ENCODE results near the gene TECTA.

The TECTA gene

DNA sequence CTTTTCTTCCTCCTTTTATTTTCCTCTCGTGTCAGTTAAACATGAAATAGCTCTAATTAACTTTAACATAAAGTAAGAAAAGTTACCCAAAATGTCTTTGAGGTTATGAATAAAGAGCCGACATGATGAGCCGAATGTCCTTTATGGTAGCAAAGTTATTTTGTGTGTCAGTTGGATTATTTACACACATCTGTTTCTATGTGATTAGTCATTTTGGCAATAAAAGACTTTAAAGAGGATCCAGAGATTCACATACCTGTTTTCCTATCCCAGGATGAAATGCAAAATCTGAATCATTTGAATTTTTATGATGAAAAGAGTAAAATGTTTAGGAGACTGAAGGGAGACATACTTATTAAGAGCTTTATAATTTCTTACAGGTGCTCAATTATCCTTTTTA lies 34.0 kb upstream of the TECTA start:
- Histone ChIP-seq H3K4me3 (no peak overlapping the region), H3K9ac (ENCODE audit: insufficient read length) (no peak overlapping the region), H3K27ac (no peak overlapping the region), H3K9me3 (ENCODE audit: low read depth, low read length) (no peaks in the 10 kb centered on the region), H3K36me3 (ENCODE audit: insufficient read depth, low read length) (peaks cover 14% of the 10 kb centered on the region)
- no peak for DNase-seq (ENCODE audit: low read depth, low spot score)
- TF ChIP-seq FOXP2 (optimal IDR thresholded peaks at IDR 0.05; ENCODE audit: control extremely low read depth, extremely low read length, insufficient read depth): no peak
- TF ChIP-seq EZH2 (IDR thresholded peaks at IDR 0.05): no peak
- no peak for TF ChIP-seq POLR2AphosphoS5 (IDR thresholded peaks at IDR 0.05; ENCODE audit: borderline replicate concordance, low read depth, low read length)

DNA sequence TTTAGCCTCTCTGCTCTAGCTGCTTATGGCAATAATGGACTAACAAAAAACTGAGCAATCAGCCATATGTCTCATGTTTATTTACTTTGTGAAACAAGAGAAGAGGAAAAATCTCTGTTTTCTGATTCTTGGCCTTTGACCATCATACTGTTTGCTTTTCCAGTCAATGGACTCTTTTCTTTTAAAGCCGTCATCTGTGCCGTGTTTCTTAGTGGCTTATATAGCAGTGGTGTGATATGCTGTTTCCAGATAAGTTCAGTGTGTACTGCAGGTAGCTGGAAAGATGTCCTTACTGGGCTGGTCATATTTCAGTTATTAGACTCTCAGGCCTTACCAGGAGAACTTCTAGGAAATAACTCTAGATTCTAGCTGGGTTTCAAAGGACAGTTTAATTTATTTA lies 33.6 kb upstream of the TECTA start:
- Histone ChIP-seq H3K36me3 (ENCODE audit: insufficient read depth, low read length) (peaks cover 14% of the 10 kb centered on the region), H3K4me3 (no peak overlapping the region), H3K9me3 (ENCODE audit: low read depth, low read length) (no peaks in the 10 kb centered on the region), H3K27ac (no peak overlapping the region), H3K9ac (ENCODE audit: insufficient read length) (no peak overlapping the region)
- no peak for DNase-seq (ENCODE audit: low read depth, low spot score)
- TF ChIP-seq EZH2 (IDR thresholded peaks at IDR 0.05) (no peak), POLR2AphosphoS5 (IDR thresholded peaks at IDR 0.05; ENCODE audit: borderline replicate concordance, low read depth, low read length) (no peak), FOXP2 (optimal IDR thresholded peaks at IDR 0.05; ENCODE audit: control extremely low read depth, extremely low read length, insufficient read depth) (no peak)

DNA sequence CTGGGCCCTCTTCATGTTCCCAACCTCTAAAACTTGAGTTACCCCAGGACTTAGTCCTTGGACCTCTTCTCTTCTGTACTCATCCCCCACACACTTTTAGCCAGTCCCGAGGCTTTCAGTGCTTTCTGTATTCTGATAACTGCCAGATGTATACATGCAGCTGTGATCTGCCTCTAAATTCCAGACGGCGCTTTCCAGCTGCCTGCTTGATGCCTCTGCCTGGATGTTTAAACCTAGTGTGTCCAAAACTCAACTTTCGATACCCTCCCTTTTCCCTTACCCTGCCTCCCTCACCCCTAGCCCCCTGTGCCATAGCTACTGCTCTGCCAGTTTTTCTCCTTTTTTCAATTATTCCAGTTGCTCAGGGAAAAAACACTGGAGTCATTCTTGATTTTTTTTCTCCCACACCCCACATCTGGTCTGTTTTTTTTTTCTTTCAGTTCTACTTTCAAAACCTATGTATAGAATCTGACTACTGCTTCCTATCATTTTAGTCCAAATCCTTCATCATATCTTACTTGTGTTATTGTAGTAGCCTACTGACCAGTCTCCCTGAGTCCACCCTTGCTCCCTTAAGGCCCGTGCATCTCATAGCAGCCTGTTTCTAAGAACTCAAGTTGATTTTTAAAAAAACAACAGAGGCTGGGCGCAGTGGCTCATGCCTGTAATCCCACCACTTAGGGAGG lies 32.9 kb upstream of the TECTA start:
- Histone ChIP-seq H3K27ac (no peak overlapping the region), H3K4me3 (no peak overlapping the region), H3K9ac (ENCODE audit: insufficient read length) (no peak overlapping the region), H3K36me3 (ENCODE audit: insufficient read depth, low read length) (peaks cover 14% of the 10 kb centered on the region), H3K9me3 (ENCODE audit: low read depth, low read length) (no peaks in the 10 kb centered on the region)
- TF ChIP-seq POLR2AphosphoS5 (IDR thresholded peaks at IDR 0.05; ENCODE audit: borderline replicate concordance, low read depth, low read length) (no peak), FOXP2 (optimal IDR thresholded peaks at IDR 0.05; ENCODE audit: control extremely low read depth, extremely low read length, insufficient read depth) (no peak), EZH2 (IDR thresholded peaks at IDR 0.05) (no peak)
- DNase-seq (ENCODE audit: low read depth, low spot score): no peak

DNA sequence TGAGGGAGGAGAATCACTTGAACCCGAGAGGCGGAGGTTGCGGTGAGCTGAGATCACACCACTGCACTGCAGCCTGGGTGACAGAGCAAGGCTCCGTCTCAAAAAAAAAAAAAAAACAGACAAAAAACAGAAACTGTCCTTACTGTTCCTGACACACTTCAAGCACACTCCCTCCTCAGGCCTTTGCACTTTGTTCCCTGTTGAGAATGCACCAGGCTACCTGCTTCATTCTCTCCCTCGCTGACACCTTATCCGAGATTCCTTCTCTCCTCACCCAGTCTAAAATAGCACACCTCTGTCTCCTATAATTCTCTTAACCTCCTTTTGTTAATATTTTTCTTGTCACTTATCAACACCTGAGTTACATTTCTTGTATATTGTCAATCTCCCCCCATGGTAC lies 32.3 kb upstream of the TECTA start:
- H3K36me3 ChIP-seq (ENCODE audit: insufficient read depth, low read length): peaks cover 10% of the 10 kb centered on the region; the same call in 1 of the 2 replicates
- H3K4me3 ChIP-seq: no peak overlapping the region
- DNase-seq (ENCODE audit: low read depth, low spot score): no peak
- TF ChIP-seq FOXP2 (optimal IDR thresholded peaks at IDR 0.05; ENCODE audit: control extremely low read depth, extremely low read length, insufficient read depth) (no peak), EZH2 (IDR thresholded peaks at IDR 0.05) (no peak), POLR2AphosphoS5 (IDR thresholded peaks at IDR 0.05; ENCODE audit: borderline replicate concordance, low read depth, low read length) (no peak)
- no peak overlapping the region for H3K9ac ChIP-seq (ENCODE audit: insufficient read length)
- H3K27ac ChIP-seq: no peak overlapping the region
- H3K9me3 ChIP-seq (ENCODE audit: low read depth, low read length): no peaks in the 10 kb centered on the region

DNA sequence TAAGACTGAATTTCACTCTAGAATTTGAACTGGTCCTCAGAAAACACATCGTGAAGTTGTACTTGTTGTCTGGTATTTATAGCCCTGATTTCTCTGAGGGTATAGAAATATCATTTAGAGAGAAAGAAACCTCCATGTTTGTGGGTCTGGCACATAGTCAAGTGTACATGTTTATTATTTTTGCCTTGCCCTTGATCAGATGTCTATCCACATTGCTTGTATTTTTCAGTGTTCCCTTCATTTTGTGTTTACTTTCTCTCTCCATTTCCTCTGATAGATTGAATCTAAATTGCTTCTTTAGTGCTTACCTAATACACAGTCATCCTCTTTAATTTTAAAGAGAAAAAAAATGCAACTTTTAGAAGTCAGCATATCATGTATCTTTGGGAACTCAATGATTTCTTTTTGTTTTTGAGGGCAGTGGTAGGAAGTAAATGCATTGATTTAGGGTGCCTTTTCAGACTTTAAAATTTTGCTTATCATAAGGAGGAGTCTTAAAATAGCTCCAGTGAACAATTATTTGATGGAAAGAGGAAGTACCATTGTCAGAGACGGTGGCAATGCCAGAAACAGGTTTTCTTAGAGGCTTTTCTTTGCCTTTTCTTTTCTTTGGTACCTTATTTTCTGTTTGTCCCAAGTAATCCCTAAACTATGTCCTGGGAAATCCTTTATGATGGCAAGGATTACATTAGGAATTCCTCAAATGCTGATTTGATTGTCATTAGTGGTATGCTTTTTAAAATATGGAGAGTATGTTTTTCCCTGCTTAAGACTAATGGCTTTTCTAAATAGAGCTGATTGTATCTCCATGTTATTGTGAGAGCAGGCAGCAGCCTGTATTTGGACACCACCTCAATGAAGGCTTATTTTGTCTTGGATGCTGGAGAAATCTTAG lies 29.8 kb upstream of the TECTA start:
- no peak overlapping the region for H3K27ac ChIP-seq
- TF ChIP-seq POLR2AphosphoS5 (IDR thresholded peaks at IDR 0.05; ENCODE audit: borderline replicate concordance, low read depth, low read length) (no peak), EZH2 (IDR thresholded peaks at IDR 0.05) (no peak), FOXP2 (optimal IDR thresholded peaks at IDR 0.05; ENCODE audit: control extremely low read depth, extremely low read length, insufficient read depth) (no peak)
- H3K36me3 ChIP-seq (ENCODE audit: insufficient read depth, low read length): peaks cover 6% of the 10 kb centered on the region; the same call in 1 of the 2 replicates

DNA sequence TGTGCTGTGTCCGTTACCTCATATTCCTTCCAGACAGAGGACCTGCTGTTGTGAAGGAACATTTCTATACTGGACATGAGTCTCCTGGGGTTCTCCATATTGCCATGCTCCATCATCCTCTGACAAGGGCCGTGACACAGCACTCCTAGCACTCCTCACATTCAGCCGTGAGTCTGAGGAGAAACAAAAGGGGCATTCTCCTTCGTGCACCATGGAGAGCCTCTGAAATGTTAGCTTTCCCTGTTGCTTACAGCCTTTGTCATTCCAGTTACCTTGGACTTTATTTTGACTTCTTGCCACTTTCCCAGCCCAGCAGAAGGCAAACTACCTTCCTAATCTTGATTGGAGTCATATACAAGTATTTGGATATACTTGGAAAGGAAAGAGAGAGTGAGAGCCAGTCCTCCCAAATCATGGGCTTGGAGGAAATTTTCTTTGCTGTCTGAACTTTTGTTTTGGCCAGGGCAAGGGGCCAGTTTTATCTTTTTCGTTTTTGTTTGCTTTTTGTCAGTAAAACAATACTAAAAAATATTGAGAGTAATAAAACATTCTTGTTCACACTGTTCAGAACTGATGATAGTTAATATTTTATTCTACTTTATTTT lies 29.1 kb upstream of the TECTA start:
- H3K9me3 ChIP-seq (ENCODE audit: low read depth, low read length): no peaks in the 10 kb centered on the region
- no peak overlapping the region for H3K27ac ChIP-seq
- no peak for DNase-seq (ENCODE audit: low read depth, low spot score)
- no peak for TF ChIP-seq FOXP2 (optimal IDR thresholded peaks at IDR 0.05; ENCODE audit: control extremely low read depth, extremely low read length, insufficient read depth)
- TF ChIP-seq POLR2AphosphoS5 (IDR thresholded peaks at IDR 0.05; ENCODE audit: borderline replicate concordance, low read depth, low read length): no peak
- no peak overlapping the region for H3K9ac ChIP-seq (ENCODE audit: insufficient read length)
- peaks cover 6% of the 10 kb centered on the region; the same call in 1 of the 2 replicates for H3K36me3 ChIP-seq (ENCODE audit: insufficient read depth, low read length)
- H3K4me3 ChIP-seq: no peak overlapping the region

More for the DNA sequence above, 29.8 kb upstream of the TECTA start:
- Histone ChIP-seq H3K4me3 (no peak overlapping the region), H3K9me3 (ENCODE audit: low read depth, low read length) (no peaks in the 10 kb centered on the region), H3K9ac (ENCODE audit: insufficient read length) (no peak overlapping the region)
- DNase-seq (ENCODE audit: low read depth, low spot score): no peak

DNA sequence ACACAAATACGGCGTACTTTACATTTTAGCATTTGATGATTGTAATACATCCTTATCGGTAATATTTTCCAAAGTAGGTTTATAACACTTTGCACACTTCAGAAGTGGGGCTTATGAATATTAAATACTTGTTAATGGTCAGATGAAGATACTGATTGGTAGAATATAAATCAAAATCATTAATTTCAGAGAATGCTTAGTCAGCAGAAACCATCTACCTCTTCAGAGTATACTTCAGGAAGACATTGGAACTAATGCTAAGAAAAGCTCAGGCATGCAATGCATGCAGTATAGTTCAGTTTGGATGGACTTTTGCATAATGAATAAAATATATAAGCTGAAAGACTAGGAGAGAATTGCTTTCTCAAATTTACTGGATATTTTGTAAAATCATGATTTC lies 19.7 kb upstream of the TECTA start:
- TF ChIP-seq EZH2 (IDR thresholded peaks at IDR 0.05): no peak
- TF ChIP-seq POLR2AphosphoS5 (IDR thresholded peaks at IDR 0.05; ENCODE audit: borderline replicate concordance, low read depth, low read length): no peak
- no peak for TF ChIP-seq FOXP2 (optimal IDR thresholded peaks at IDR 0.05; ENCODE audit: control extremely low read depth, extremely low read length, insufficient read depth)
- no peaks in the 10 kb centered on the region for H3K9me3 ChIP-seq (ENCODE audit: low read depth, low read length)

DNA sequence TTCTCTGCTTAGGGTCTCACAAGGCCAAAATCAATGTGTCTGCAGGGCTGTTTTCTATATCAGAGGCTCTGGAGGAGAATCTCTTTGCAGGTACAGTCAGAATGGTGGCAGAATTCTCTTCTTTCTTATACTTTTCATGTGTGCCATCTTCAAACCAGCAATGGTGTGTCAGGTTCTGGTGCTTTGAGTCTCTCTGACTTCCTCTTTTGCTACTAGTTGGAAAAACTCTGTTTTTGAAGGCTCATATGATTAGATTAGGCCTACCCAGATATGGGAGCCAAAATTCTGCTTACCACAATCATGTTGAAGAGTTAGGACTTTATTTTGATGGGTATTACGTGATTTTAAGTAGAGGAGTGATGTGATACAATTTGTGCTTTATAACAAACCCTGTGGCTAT lies 18.8 kb upstream of the TECTA start:
- Histone ChIP-seq H3K4me3 (no peak overlapping the region), H3K36me3 (ENCODE audit: insufficient read depth, low read length) (peaks cover 6% of the 10 kb centered on the region; the same call in 1 of the 2 replicates)

More for the DNA sequence above, 19.7 kb upstream of the TECTA start:
- H3K27ac ChIP-seq: no peak overlapping the region
- no peak overlapping the region for H3K4me3 ChIP-seq
- no peaks in the 10 kb centered on the region for H3K36me3 ChIP-seq (ENCODE audit: insufficient read depth, low read length)
- no peak for DNase-seq (ENCODE audit: low read depth, low spot score)
- no peak overlapping the region for H3K9ac ChIP-seq (ENCODE audit: insufficient read length)

More for the DNA sequence above, 18.8 kb upstream of the TECTA start:
- H3K27ac ChIP-seq: no peak overlapping the region
- no peak for DNase-seq (ENCODE audit: low read depth, low spot score)
- no peak for TF ChIP-seq POLR2AphosphoS5 (IDR thresholded peaks at IDR 0.05; ENCODE audit: borderline replicate concordance, low read depth, low read length)
- H3K9me3 ChIP-seq (ENCODE audit: low read depth, low read length): no peaks in the 10 kb centered on the region
- H3K9ac ChIP-seq (ENCODE audit: insufficient read length): no peak overlapping the region

Data from SK-N-MC (cell line).